Naive B cell (primary cell): Measurements from ENCODE around the gene REX1BD. TPM values are rescaled to one million over a fixed set of nuclear protein-coding genes. Genes with fewer than 3 reads are reported as not detected.

Experiments used
- ATAC-seq, 2 donors: fragments of 150-1000 bp; cut with Tn5 transposase; 2 replicates each; pipeline ENCODE4 v1.10.0; 2021; ENCODE audit warnings: low read depth in 2 of 2, mild to moderate bottlenecking in 2 of 2, moderate library complexity in 2 of 2
- DNase-seq: peaks from one replicate; pipeline ENCODE4 v3.0.0; 2022
- H3K27ac Mint-ChIP-seq, 6 donors: one replicate each; pipeline ENCODE4 v1.8.0; 2020 to 2022; ENCODE audit warnings: mild to moderate bottlenecking in 6 of 6, mixed read lengths in 6 of 6, moderate library complexity in 5 of 6, inconsistent platforms in 2 of 6
- H3K27me3 Mint-ChIP-seq, 3 donors: one replicate each; pipeline ENCODE4 v1.8.0; 2021 to 2022; ENCODE audit warnings: mixed read lengths in 3 of 3, mild to moderate bottlenecking in 1 of 3
- H3K36me3 Mint-ChIP-seq, 2 donors: one replicate each; pipeline ENCODE4 v1.8.0; 2020 to 2022; ENCODE audit warnings: mixed read lengths in 2 of 2, inconsistent platforms in 1 of 2, mild to moderate bottlenecking in 1 of 2
- H3K4me1 Mint-ChIP-seq, 3 donors: one replicate each; pipeline ENCODE4 v1.8.0; 2020 to 2022; ENCODE audit warnings: mixed read lengths in 3 of 3, inconsistent platforms in 1 of 3, mild to moderate bottlenecking in 1 of 3, moderate library complexity in 1 of 3
- H3K4me3 Mint-ChIP-seq, 8 donors: one replicate each; pipeline ENCODE4 v1.8.0; 2020 to 2022; ENCODE audit warnings: mild to moderate bottlenecking in 8 of 8, mixed read lengths in 8 of 8, moderate library complexity in 8 of 8, inconsistent platforms in 2 of 8
- H3K9me3 Mint-ChIP-seq, 7 donors: one replicate each; pipeline ENCODE4 v1.8.0; 2020 to 2022; ENCODE audit warnings: mixed read lengths in 7 of 7, mild to moderate bottlenecking in 5 of 7, inconsistent platforms in 2 of 7, moderate library complexity in 1 of 7
- polyA plus RNA-seq, 6 donors: library from polyadenylated mRNA; unstranded; fragments of 300-500 nt; fragmentation: Illumina TruSeq; gene quantifications; one replicate each; pipeline ENCODE4 v1.2.3, GENCODE V29; 2021; ENCODE audit warnings: low read depth in 6 of 6

The REX1BD gene
- polyA plus RNA-seq, 6 donors from 2014 or later: 76.0 to 107 (median 91.9) TPM

DNA sequence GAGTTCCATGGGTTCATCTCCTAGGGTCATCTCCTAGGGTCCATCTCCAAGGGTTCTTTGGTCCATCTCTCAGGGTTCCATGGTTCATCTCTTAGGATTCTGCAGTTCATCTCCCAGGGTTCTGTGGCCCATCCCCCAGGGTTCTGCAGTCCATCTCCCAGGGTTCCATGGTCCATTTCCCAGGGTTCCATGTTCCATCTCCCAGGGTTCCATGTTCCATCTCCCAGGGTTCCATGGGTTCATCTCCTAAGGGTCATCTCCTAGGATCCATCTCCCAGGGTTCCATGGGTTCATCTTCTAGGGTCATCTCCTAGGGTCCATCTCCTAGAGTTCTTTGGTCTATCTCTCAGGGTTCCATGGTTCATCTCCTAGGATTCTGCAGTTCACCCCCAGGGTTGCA is 29.0 kb downstream of the REX1BD start:
- ATAC-seq: no peak
- Mint-ChIP-seq H3K9me3 (peaks cover 0 to 2% (median 0%) of the 10 kb centered on the region in 7 donors), H3K36me3 (no peaks in the 10 kb centered on the region), H3K27me3 (peaks cover 24 to 78% (median 45%) of the 10 kb centered on the region in 3 donors), H3K4me1 (peaks cover 8 to 15% (median 11%) of the 10 kb centered on the region in 3 donors), H3K4me3 (no peak overlapping the region), H3K27ac (no peak overlapping the region)
- no peak for DNase-seq

DNA sequence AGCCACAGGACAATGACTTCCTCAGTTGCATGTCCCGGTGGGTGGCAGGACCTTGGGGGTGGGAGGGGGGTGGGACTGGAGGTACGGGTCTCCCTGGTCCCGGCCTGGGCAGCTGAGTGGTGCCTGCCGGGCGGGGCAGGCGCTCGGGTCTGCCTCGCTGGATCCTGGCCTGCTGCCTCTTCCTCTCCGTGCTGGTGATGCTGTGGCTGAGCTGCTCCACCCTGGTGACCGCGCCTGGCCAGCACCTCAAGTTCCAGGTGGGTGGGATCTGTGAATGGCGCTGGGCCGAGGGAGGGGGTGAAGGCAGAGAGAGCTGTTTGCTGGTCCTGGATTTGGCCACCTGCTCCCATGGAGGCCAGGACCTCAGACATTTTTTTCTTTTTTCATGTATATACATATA is 29.6 kb downstream of the REX1BD start:
- Mint-ChIP-seq H3K9me3 (peaks cover 0 to 2% (median 0%) of the 10 kb centered on the region in 7 donors), H3K4me3 (peak overlapping the region in 1 of 8 donors; percentile 42), H3K36me3 (no peaks in the 10 kb centered on the region), H3K27me3 (peaks cover 23 to 78% (median 40%) of the 10 kb centered on the region in 3 donors), H3K4me1 (peaks cover 6 to 12% (median 9%) of the 10 kb centered on the region in 3 donors), H3K27ac (no peak overlapping the region)
- ATAC-seq (no peak), DNase-seq (no peak)

DNA sequence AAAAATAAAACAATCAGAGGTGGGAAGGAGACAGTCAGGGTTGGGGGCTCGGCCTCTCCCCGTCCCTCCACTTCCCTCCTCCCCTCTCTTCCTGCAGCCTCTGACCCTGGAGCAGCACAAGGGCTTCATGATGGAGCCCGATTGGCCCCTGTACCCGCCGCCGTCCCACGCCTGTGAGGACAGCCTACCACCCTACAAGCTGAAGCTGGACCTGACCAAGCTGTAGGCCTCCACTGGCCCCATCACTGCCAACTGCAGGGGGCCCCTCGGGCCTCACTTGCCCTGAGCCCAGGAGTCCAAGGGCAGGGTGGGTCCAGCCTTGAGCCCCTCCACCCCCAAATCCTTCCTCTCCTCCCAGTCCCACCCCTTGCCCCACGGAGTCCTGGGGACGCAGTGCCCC is 31.7 kb downstream of the REX1BD start:
- Mint-ChIP-seq H3K9me3 (peaks cover 0 to 2% (median 0%) of the 10 kb centered on the region in 7 donors), H3K4me3 (no peak overlapping the region), H3K27ac (no peak overlapping the region), H3K4me1 (no peaks in the 10 kb centered on the region), H3K27me3 (peaks cover 12 to 57% (median 20%) of the 10 kb centered on the region in 3 donors), H3K36me3 (no peaks in the 10 kb centered on the region)
- DNase-seq: no peak
- ATAC-seq: no peak

DNA sequence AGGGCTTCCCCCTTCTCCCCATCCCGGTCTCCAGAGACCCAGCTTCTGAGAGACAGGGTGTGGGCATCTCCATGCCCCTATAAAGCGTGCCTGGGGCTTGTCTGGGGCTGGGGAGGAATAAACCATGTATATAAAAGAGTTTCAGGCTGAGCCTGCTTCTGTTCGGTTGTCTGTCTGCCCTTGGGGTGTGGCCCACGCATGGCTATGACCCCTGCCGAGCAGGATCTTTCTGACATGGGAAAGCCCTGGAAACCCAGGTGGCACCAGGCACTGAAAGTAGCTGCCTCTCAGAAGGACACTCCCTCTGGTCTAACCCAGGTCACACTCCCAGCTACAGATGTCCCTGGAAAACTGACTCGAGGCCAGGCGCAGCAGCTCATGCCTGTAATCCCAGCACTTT is 32.3 kb downstream of the REX1BD start:
- DNase-seq: no peak
- Mint-ChIP-seq H3K9me3 (peaks cover 0 to 2% (median 0%) of the 10 kb centered on the region in 7 donors), H3K4me3 (no peak overlapping the region), H3K27me3 (peaks cover 11 to 51% (median 20%) of the 10 kb centered on the region in 3 donors), H3K36me3 (no peaks in the 10 kb centered on the region), H3K4me1 (no peaks in the 10 kb centered on the region), H3K27ac (no peak overlapping the region)
- no peak for ATAC-seq

DNA sequence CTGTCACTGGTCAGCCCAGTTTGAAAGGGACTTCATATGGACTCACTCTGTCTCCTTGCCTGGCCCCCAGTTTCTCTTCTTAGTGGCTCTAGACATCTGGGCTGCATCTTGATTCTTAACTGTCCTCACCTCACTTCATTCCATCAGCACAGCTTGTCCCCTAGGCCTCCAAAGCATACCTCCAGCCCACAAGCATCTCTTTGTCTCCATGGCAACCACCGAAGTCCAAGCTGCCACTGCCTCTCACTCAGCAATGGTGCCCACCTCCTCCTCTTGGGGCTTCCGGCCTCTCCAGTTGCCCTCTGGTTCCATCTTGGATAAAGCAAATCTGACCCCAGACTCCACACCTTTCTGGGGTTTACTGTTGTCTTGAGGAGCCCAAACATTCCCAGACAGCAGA is 38.3 kb downstream of the REX1BD start:
- peaks cover 0 to 4% (median 0%) of the 10 kb centered on the region in 3 donors for H3K4me1 Mint-ChIP-seq
- no peaks in the 10 kb centered on the region for H3K9me3 Mint-ChIP-seq
- peaks cover 9 to 27% (median 10%) of the 10 kb centered on the region in 3 donors for H3K27me3 Mint-ChIP-seq
- no peak for ATAC-seq
- no peak overlapping the region for H3K27ac Mint-ChIP-seq
- no peaks in the 10 kb centered on the region for H3K36me3 Mint-ChIP-seq
- DNase-seq: no peak
- no peak overlapping the region for H3K4me3 Mint-ChIP-seq

DNA sequence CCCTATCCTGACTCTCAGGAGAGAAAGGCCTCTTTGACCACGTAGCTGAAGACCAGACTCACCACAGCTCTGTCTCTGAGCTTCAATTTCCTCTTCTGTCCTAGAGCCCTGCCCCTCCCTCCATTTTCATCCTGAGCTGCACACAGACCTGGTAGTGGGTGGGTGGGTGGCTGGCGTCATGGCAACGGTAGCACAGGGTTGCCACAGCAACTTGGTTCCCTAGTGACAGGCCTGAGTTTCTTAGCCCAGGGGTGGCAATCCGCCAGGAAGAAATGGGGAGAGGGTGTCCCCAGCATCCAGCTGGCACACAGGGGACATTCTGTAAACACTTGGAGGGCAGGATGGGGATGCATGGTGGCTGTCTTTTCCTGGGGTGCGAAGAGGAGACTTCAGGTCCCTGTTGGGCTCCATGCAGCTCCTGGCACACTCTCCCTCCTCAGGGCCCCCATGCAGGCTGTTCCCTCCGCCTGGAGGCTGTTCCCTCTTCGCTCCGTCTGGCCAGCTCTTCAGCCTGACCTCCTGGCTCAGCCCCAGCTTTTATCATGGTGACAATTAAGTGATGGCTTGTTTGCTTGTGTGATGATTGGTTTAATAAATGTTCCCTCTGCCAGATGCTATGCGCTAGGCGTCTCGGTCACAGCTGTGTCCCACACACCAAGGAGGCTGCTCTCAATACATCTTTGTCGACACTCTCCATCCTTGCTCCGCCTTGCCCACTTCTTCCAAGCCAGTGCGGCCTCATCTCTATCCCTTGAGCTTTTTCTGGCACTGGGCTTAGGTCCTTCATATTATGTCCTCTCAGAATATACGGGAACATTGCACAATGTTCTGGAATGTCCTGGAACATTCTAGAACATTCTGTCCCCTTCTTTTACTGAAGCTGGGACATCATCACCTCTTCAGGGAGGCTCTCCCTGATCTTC is 40.8 kb downstream of the REX1BD start:
- H3K4me1 Mint-ChIP-seq: peaks cover 0 to 4% (median 0%) of the 10 kb centered on the region in 3 donors
- H3K9me3 Mint-ChIP-seq: no peaks in the 10 kb centered on the region
- no peak overlapping the region for H3K4me3 Mint-ChIP-seq
- ATAC-seq: no peak
- DNase-seq: no peak
- H3K36me3 Mint-ChIP-seq: no peaks in the 10 kb centered on the region
- H3K27me3 Mint-ChIP-seq: peaks cover 9 to 19% (median 15%) of the 10 kb centered on the region in 3 donors
- H3K27ac Mint-ChIP-seq: no peak overlapping the region

DNA sequence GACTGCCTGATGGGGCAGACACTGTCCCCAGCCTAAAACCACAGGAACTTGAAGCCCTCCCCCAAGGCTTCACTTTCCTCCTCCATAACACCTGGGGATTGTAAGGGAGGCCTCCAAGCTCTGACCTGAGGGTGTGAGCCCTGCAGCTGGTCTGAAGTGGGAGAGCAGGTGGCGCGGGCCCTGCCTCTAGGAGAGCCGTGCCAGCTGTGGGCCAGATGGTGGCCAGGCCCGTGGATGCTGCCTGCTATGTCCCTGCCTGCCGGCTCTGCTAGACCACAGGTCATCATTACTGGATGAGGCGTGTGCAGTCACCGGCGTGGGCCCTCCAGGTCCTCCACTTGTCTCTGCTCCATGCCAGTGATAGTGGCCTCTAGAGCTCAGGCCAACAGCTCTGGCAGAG is 44.7 kb downstream of the REX1BD start:
- peaks cover 8 to 18% (median 15%) of the 10 kb centered on the region in 3 donors for H3K27me3 Mint-ChIP-seq

DNA sequence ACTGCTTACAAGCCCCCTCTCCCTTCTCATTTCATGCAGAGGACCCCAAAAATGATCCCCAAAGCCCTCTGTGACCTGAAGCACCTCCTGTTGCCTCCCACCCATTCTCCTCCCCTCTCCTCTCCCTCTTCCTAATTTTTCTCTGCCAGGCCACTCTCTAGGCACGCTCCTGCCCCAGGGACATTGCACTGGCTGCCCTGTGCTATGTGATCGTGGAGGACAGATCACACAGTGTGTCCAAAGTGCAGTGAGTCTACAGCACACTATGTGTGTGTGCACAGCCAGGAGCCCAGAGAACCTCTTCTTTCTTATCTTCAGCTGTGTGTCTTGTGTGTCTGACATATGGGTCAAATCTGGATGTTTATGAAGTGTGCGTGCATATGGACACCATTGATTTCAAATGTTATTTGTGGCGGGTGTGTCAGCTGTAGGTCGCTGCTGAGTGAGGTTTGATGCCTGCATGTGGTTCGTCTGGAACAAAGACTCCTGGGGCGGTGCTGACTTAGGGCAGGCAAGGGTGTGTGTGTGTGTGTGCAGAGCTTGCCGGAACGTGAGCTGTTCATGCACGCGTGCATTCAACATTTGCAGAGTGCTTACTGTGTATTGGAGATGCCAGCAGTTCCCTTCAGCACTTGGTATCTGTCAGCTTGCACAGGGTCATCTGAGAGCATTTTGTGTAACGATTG is 46.2 kb downstream of the REX1BD start:
- no peaks in the 10 kb centered on the region for H3K36me3 Mint-ChIP-seq
- peak overlapping the region in 1 of 6 donors; percentile 43 for H3K27ac Mint-ChIP-seq
- peaks cover 28 to 39% (median 29%) of the 10 kb centered on the region in 3 donors for H3K4me1 Mint-ChIP-seq
- peaks cover 4 to 11% (median 10%) of the 10 kb centered on the region in 3 donors for H3K27me3 Mint-ChIP-seq
- peak overlapping the region in 4 of 8 donors; percentile 2 to 95 (median 63) for H3K4me3 Mint-ChIP-seq
- no peak for ATAC-seq
- no peaks in the 10 kb centered on the region for H3K9me3 Mint-ChIP-seq
- no peak for DNase-seq

More for the DNA sequence above, 44.7 kb downstream of the REX1BD start:
- DNase-seq: no peak
- H3K4me3 Mint-ChIP-seq: peak overlapping the region in 2 of 8 donors; percentile 24 to 40
- peaks cover 28 to 31% (median 30%) of the 10 kb centered on the region in 3 donors for H3K4me1 Mint-ChIP-seq
- no peak for ATAC-seq
- H3K27ac Mint-ChIP-seq: no peak overlapping the region
- H3K9me3 Mint-ChIP-seq: no peaks in the 10 kb centered on the region
- no peaks in the 10 kb centered on the region for H3K36me3 Mint-ChIP-seq

DNA sequence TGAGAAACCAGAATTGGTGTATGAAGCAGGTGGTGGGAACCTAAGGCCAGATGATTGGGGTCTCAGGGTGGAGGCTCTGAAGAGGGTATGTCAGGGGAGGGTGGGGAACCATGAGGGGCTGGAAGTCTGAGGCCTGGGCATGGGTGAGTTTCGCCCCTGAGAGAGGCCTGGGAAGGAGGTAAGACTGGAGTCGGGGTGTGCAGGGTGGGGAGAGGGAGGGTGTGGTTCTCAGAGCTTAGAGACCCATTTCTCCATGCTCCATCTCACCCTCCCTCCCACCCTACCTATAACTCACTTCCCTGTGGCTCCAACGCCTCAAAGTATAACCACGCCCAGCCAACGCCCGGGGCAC is 47.2 kb downstream of the REX1BD start:
- H3K27ac Mint-ChIP-seq: peak overlapping the region; percentile 90 to 98 (median 96)
- peaks cover 0 to 6% (median 5%) of the 10 kb centered on the region in 3 donors for H3K27me3 Mint-ChIP-seq
- no peaks in the 10 kb centered on the region for H3K9me3 Mint-ChIP-seq
- no peaks in the 10 kb centered on the region for H3K36me3 Mint-ChIP-seq
- H3K4me1 Mint-ChIP-seq: peaks cover 27 to 39% (median 28%) of the 10 kb centered on the region in 3 donors
- ATAC-seq (no peak), DNase-seq (no peak)
- H3K4me3 Mint-ChIP-seq: peak overlapping the region; percentile 91 to 96 (median 94)

DNA sequence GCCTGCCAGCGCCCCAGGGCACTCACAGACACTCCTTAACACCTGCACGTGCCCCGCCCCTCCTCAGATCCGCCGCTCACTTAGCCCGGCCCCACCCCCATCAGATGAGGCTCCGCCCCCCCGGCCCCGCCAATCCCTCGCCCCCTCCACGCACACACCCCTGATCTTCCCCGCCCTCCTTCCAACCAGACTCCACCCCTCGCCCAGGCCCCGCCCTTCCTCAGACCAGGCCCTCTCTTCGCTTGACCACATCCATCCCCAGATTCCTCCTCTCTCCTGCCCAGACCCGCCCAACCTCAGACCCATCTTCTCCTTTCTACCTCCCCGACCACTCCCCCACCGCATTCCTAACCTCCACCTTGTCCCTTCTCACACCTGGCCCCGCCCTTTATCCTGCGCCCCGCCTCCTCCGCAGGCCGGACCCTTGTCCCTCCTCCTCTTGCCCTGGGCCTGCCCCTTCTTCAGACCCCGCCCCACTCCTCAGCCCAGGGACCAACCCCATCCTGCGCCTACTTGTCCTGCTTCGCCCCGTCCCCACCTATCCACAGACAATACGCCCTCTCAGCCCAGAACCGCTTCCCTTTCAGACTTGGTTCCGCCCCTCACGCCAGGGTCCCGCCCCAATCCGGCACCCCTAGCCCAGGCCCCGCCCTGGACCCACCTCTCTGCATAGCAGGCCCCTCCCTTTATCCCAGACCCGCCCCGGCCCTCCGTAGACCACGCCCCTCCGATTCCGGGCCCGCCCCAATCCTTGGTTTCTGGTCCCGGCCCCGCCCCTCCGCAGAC is 47.8 kb downstream of the REX1BD start:
- peak; percentile 81 to 83 for ATAC-seq
- DNase-seq: peak; percentile 97
- Mint-ChIP-seq H3K36me3 (no peaks in the 10 kb centered on the region), H3K27ac (peak overlapping the region; percentile 90 to 98 (median 96)), H3K4me3 (peak overlapping the region; percentile 91 to 96 (median 94)), H3K4me1 (peaks cover 27 to 39% (median 28%) of the 10 kb centered on the region in 3 donors), H3K9me3 (no peaks in the 10 kb centered on the region), H3K27me3 (peaks cover 0 to 6% (median 5%) of the 10 kb centered on the region in 3 donors)

DNA sequence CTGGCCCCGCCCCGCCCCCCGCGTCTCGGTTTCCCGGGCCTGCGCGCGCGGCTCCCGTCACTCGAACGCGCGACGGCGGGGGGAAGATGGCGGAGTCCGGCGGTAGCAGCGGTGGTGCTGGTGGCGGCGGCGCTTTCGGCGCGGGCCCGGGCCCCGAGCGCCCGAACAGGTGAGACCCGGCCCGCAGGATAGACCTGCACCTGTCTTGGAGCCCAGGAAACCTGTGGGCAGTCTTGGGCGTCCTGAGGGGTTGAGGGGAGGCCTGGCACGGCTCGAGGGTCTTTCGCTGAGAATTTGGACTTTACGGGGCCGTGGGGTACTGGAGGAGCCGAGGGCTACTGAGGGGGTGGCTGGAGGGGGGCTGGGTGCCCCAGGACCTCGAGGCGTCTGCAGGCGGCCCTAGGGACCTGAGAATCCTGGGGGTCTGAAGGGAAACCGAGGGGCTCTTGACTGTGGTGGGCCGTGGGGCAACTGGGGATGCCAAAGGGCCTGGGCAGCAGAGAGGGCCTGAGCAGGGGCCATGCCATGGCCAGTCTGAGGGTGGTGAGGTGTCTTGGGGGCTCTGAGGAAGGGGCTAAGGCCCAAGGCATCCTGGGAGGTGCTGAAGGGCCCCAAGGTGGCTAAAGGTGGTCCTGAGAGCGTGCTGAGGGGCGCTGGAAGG is 48.5 kb downstream of the REX1BD start, which contains the start of gene KLHL26:
KLHL26 (plus strand) TSS at position 60 of the 661 bp plus-strand sequence; CDS start at position 87, 27 bp downstream.
- peak within 1 kb of the TSS; percentile 90 to 98 (median 96) for H3K27ac Mint-ChIP-seq
- ATAC-seq (no peak), DNase-seq (no peak)

More for the DNA sequence above, 48.5 kb downstream of the REX1BD start, which contains the start of gene KLHL26:
- Mint-ChIP-seq H3K27me3 (peaks cover 0 to 6% (median 5%) of the 10 kb centered on the region in 3 donors), H3K4me1 (peaks cover 27 to 43% (median 28%) of the 10 kb centered on the region in 3 donors), H3K4me3 (peak within 1 kb of the TSS; percentile 91 to 96 (median 94)), H3K9me3 (no peaks in the 10 kb centered on the region), H3K36me3 (no peaks in the 10 kb centered on the region)
